ENCODE data around the gene VPS39. TPM values are rescaled to one million over a fixed set of nuclear protein-coding genes. Genes with fewer than 3 reads are reported as not detected.

VPS39 gene
- total RNA-seq, 2 donors from 2014 or later: 56.0 to 56.2 TPM

GRCh38 chr15:42165106-42165505 is 43.0 kb downstream of the VPS39 start:
- no peak for ATAC-seq
- no peak for DNase-seq
- intact Hi-C loops (cut with DNase I, micrococcal nuclease): no loop called here

GRCh38 chr15:42163947-42164550 is 44.1 kb downstream of the VPS39 start:
- intact Hi-C loops (cut with DNase I, micrococcal nuclease): no loop called here
- no peak for ATAC-seq
- DNase-seq: no peak

GRCh38 chr15:42163291-42163690 is 44.8 kb downstream of the VPS39 start:
- DNase-seq (no peak), ATAC-seq (no peak)
- intact Hi-C loops (cut with DNase I, micrococcal nuclease): no loop called here

- DNase-seq (no peak), ATAC-seq (no peak)
- intact Hi-C loops (cut with DNase I, micrococcal nuclease): no loop called here
Measured at GRCh38 chr15:42160136-42160535, 48.0 kb downstream of the VPS39 start.

- intact Hi-C loops (cut with DNase I, micrococcal nuclease): no loop called here
- ATAC-seq (no peak), DNase-seq (no peak)
Measured at GRCh38 chr15:42159381-42160015, 48.6 kb downstream of the VPS39 start.

- no peak for ATAC-seq
- DNase-seq: no peak
- intact Hi-C loops (cut with DNase I, micrococcal nuclease): no loop called here
Measured at GRCh38 chr15:42158941-42159340, 49.2 kb downstream of the VPS39 start.

GRCh38 chr15:42157981-42158765 is 49.9 kb downstream of the VPS39 start:
- intact Hi-C loops (cut with DNase I, micrococcal nuclease): no loop called here
- no peak for DNase-seq
- no peak for ATAC-seq

GRCh38 chr15:42157381-42157780 is 50.7 kb downstream of the VPS39 start:
- intact Hi-C loops (cut with DNase I, micrococcal nuclease): no loop called here
- DNase-seq (no peak), ATAC-seq (no peak)

GRCh38 chr15:42156243-42156922 is 51.7 kb downstream of the VPS39 start, which contains the start of gene PLA2G4F:
Gene PLA2G4F (minus strand): TSS chr15:42156636. CDS start chr15:42156549, 87 bp downstream.
- peak; percentile 82 for ATAC-seq
- intact Hi-C loops (cut with DNase I, micrococcal nuclease): no loop called here
- DNase-seq: peak; percentile 67 to 81

GRCh38 chr15:42155546-42156242 is 52.4 kb downstream of the VPS39 start:
- intact Hi-C loops (cut with DNase I, micrococcal nuclease): no loop called here
- peak; percentile 71 to 75 for DNase-seq
- peak; percentile 73 for ATAC-seq

- intact Hi-C loops (cut with DNase I, micrococcal nuclease): no loop called here
- DNase-seq (no peak), ATAC-seq (no peak)
Measured at GRCh38 chr15:42154956-42155355, 53.1 kb downstream of the VPS39 start.

GRCh38 chr15:42154212-42154941 is 53.7 kb downstream of the VPS39 start:
- ATAC-seq (no peak), DNase-seq (no peak)
- intact Hi-C loops (cut with DNase I, micrococcal nuclease): no loop called here

- DNase-seq: no peak
- no peak for ATAC-seq
- intact Hi-C loops (cut with DNase I, micrococcal nuclease): no loop called here
Measured at GRCh38 chr15:42153874-42154211, 54.3 kb downstream of the VPS39 start.

- DNase-seq: no peak
- intact Hi-C loops (cut with DNase I, micrococcal nuclease): no loop called here
- ATAC-seq: no peak
Measured at GRCh38 chr15:42152921-42153698, 55.0 kb downstream of the VPS39 start.

GRCh38 chr15:42152196-42152920 is 55.7 kb downstream of the VPS39 start:
- ATAC-seq (peak; percentile 65), DNase-seq (peak; percentile 42 to 70)
- intact Hi-C loops (cut with DNase I, micrococcal nuclease): no loop called here

- intact Hi-C loops (cut with DNase I, micrococcal nuclease): no loop called here
- DNase-seq: no peak
- peak; percentile 4 for ATAC-seq
Measured at GRCh38 chr15:42151736-42152135, 56.4 kb downstream of the VPS39 start.

- ATAC-seq (no peak), DNase-seq (no peak)
- intact Hi-C loops (cut with DNase I, micrococcal nuclease): no loop called here
Measured at GRCh38 chr15:42151141-42151561, 57.0 kb downstream of the VPS39 start.
